ENCODE data around the gene TMEM131L.

DNA sequence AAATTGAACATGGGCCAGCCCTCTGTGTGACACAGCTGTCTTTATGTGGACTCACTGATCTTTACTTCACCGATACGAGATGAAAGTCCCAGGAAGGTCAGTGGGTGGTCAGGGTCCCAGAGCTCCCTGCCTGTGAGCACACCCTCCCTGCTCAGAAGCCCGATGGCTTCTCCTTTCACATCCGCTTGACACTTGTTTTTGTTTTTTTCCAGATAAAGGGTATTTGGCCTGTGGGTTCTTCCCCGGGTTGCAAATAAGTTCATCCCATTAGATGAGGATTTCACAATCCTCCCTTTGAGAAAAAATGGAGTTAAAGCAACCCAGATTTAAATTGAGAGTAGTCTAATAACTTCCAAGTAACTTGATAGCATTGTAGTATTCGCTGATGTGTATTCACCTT is 169.7 kb downstream of the TMEM131L start:
- TF ChIP-seq, protein P1, sequence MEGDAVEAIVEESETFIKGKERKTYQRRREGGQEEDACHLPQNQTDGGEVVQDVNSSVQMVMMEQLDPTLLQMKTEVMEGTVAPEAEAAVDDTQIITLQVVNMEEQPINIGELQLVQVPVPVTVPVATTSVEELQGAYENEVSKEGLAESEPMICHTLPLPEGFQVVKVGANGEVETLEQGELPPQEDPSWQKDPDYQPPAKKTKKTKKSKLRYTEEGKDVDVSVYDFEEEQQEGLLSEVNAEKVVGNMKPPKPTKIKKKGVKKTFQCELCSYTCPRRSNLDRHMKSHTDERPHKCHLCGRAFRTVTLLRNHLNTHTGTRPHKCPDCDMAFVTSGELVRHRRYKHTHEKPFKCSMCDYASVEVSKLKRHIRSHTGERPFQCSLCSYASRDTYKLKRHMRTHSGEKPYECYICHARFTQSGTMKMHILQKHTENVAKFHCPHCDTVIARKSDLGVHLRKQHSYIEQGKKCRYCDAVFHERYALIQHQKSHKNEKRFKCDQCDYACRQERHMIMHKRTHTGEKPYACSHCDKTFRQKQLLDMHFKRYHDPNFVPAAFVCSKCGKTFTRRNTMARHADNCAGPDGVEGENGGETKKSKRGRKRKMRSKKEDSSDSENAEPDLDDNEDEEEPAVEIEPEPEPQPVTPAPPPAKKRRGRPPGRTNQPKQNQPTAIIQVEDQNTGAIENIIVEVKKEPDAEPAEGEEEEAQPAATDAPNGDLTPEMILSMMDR (IDR thresholded peaks at IDR 0.05) = no peak
- TF ChIP-seq POLR2A (IDR thresholded peaks at IDR 0.05) = no peak

Data from testis (tissue), 2 donors.